Measurements from ENCODE around the gene TUT1. TPM values are rescaled to one million over a fixed set of nuclear protein-coding genes. Genes with fewer than 3 reads are reported as not detected.

Gene TUT1
- total RNA-seq, 2 donors from 2014 or later = 11.1 to 26.2 TPM

- Histone ChIP-seq H3K27me3 (no peaks in the 10 kb centered on the region), H3K9me3 (no peaks in the 10 kb centered on the region), H3K4me1 (peaks cover 63% of the 10 kb centered on the region), H3K4me3 (peak overlapping the region; percentile 67), H3K36me3 (no peaks in the 10 kb centered on the region), H3K27ac (peak overlapping the region; percentile 96), H3K9ac (ENCODE audit: low read depth in 2 of 2, low read length in 2 of 2) (peak overlapping the region; percentile 99)
- no peak for TF ChIP-seq CTCF (IDR thresholded peaks at IDR 0.05)
- peak; percentile 43 for DNase-seq
- intact Hi-C loops (cut with DNase I) = loop anchor here (5.0 kb wide), 2 partner anchors 47 to 122 kb away; no protein-coding TSS in a partner anchor
Measured at GRCh38 chr11:62543680-62544444, 47.5 kb downstream of the TUT1 start.

GRCh38 chr11:62542750-62543567, 48.4 kb downstream of the TUT1 start:
- peak overlapping the region; percentile 96 for H3K27ac ChIP-seq
- H3K9ac ChIP-seq (ENCODE audit: low read depth in 2 of 2, low read length in 2 of 2) = peak overlapping the region; percentile 53 to 99
- H3K4me1 ChIP-seq = peaks cover 69% of the 10 kb centered on the region
- peak overlapping the region; percentile 67 for H3K4me3 ChIP-seq
- intact Hi-C loops (cut with DNase I) = loop anchor here (5.0 kb wide), 2 partner anchors 46 to 121 kb away; no protein-coding TSS in a partner anchor
- TF ChIP-seq CTCF (IDR thresholded peaks at IDR 0.05) = peak; percentile 100
- peak; percentile 91 for DNase-seq
- no peaks in the 10 kb centered on the region for H3K27me3 ChIP-seq
- H3K36me3 ChIP-seq = no peaks in the 10 kb centered on the region
- no peaks in the 10 kb centered on the region for H3K9me3 ChIP-seq

- Histone ChIP-seq H3K27ac (peak overlapping the region; percentile 96), H3K27me3 (no peaks in the 10 kb centered on the region), H3K9ac (ENCODE audit: low read depth in 2 of 2, low read length in 2 of 2) (peak overlapping the region; percentile 53 to 99), H3K4me1 (peaks cover 65% of the 10 kb centered on the region), H3K4me3 (peak overlapping the region; percentile 67), H3K9me3 (no peaks in the 10 kb centered on the region), H3K36me3 (no peaks in the 10 kb centered on the region)
- peak; percentile 84 for DNase-seq
- no peak for TF ChIP-seq CTCF (IDR thresholded peaks at IDR 0.05)
- intact Hi-C loops (cut with DNase I) = loop anchor here (5.0 kb wide), 2 partner anchors 45 to 120 kb away; no protein-coding TSS in a partner anchor
Measured at GRCh38 chr11:62542111-62542745, 49.1 kb downstream of the TUT1 start.

- Histone ChIP-seq H3K27me3 (no peaks in the 10 kb centered on the region), H3K9me3 (no peaks in the 10 kb centered on the region), H3K9ac (ENCODE audit: low read depth in 2 of 2, low read length in 2 of 2) (peak overlapping the region; percentile 45 to 99), H3K36me3 (peaks cover under 1% of the 10 kb centered on the region), H3K27ac (peak overlapping the region; percentile 96), H3K4me1 (peaks cover 63% of the 10 kb centered on the region), H3K4me3 (peak overlapping the region; percentile 67)
- intact Hi-C loops (cut with DNase I) = loop anchor here (5.0 kb wide), 2 partner anchors 44 to 119 kb away; no protein-coding TSS in a partner anchor
- peak; percentile 67 for DNase-seq
- no peak for TF ChIP-seq CTCF (IDR thresholded peaks at IDR 0.05)
Measured at GRCh38 chr11:62540804-62541701, 50.3 kb downstream of the TUT1 start.
